Inferior parietal cortex (tissue), 1 donor: Measurements from ENCODE around the gene RAPGEF1.

Experiments
- DNase-seq: peaks from one replicate; pipeline ENCODE4 v3.0.0-alpha.2; 2016; ENCODE audit errors: extremely low spot score

Gene RAPGEF1

GRCh38 chr9:131589124-131589711 lies 150.7 kb downstream of the RAPGEF1 start:
- no peak for DNase-seq

- DNase-seq = no peak
These were observed 151.5 kb downstream of the RAPGEF1 start for GRCh38 chr9:131588396-131588795.

GRCh38 chr9:131587906-131588305 lies 152.0 kb downstream of the RAPGEF1 start:
- DNase-seq = no peak

- DNase-seq = no peak
These were observed 152.5 kb downstream of the RAPGEF1 start for GRCh38 chr9:131587331-131587730.

- DNase-seq = no peak
These were observed 154.5 kb downstream of the RAPGEF1 start for GRCh38 chr9:131585375-131585774.

- DNase-seq = no peak
These were observed 155.0 kb downstream of the RAPGEF1 start for GRCh38 chr9:131584858-131585257.

- no peak for DNase-seq
These were observed 155.9 kb downstream of the RAPGEF1 start for GRCh38 chr9:131583836-131584555.

- no peak for DNase-seq
These were observed 156.6 kb downstream of the RAPGEF1 start for GRCh38 chr9:131583337-131583645.

- no peak for DNase-seq
These were observed 157.2 kb downstream of the RAPGEF1 start for GRCh38 chr9:131582466-131583336.

- DNase-seq = no peak
These were observed 157.8 kb downstream of the RAPGEF1 start for GRCh38 chr9:131582056-131582455.

GRCh38 chr9:131580358-131580757 lies 159.5 kb downstream of the RAPGEF1 start:
- DNase-seq = no peak

- DNase-seq = no peak
These were observed 160.1 kb downstream of the RAPGEF1 start for GRCh38 chr9:131579789-131580211.

GRCh38 chr9:131578731-131579504 lies 161.0 kb downstream of the RAPGEF1 start:
- no peak for DNase-seq

- DNase-seq = no peak
These were observed 161.9 kb downstream of the RAPGEF1 start for GRCh38 chr9:131578021-131578420.

- no peak for DNase-seq
These were observed 162.6 kb downstream of the RAPGEF1 start for GRCh38 chr9:131577005-131578000.

- no peak for DNase-seq
These were observed 163.7 kb downstream of the RAPGEF1 start for GRCh38 chr9:131575946-131576853.

- DNase-seq = no peak
These were observed 164.9 kb downstream of the RAPGEF1 start for GRCh38 chr9:131574730-131575640.

GRCh38 chr9:131567910-131568309 lies 172.0 kb downstream of the RAPGEF1 start:
- DNase-seq = no peak

GRCh38 chr9:131566158-131566557 lies 173.7 kb downstream of the RAPGEF1 start:
- DNase-seq = no peak
